Stimulated activated CD8-positive, alpha-beta memory T cell treated with anti-CD3 and anti-CD28 coated beads, Interleukin-12 subunit alpha, Interleukin-12 subunit beta, amount 100 ng/mL, for 24 hours (primary cell): ENCODE measurements around the gene CALCOCO1.
"Not testable (repeated sequence)": the region's sequence is repeated elsewhere in the genome, so short reads cannot be mapped to it uniquely, and the experiment has no call there.

ENCODE experiments used
- DNase-seq: peaks from one replicate; pipeline ENCODE4 v3.0.0-alpha.2; 2020; ENCODE audit errors: extremely low read depth

CALCOCO1 gene

GRCh38 chr12:53727310-53728041 is at the start of gene CALCOCO1:
Gene CALCOCO1 (minus strand): TSS chr12:53727452. CDS start chr12:53725242, 2,210 bp downstream.
- DNase-seq: peak; percentile 96

- DNase-seq: no peak
Measured at GRCh38 chr12:53776872-53777271, 49.6 kb upstream of the CALCOCO1 start.

GRCh38 chr12:53775478-53776145 is 48.4 kb upstream of the CALCOCO1 start:
- DNase-seq: no peak

GRCh38 chr12:53770281-53770680 is 43.0 kb upstream of the CALCOCO1 start:
- no peak for DNase-seq

- DNase-seq: no peak
Measured at GRCh38 chr12:53768976-53769375, 41.7 kb upstream of the CALCOCO1 start.

- DNase-seq: no peak
Measured at GRCh38 chr12:53766881-53767280, 39.6 kb upstream of the CALCOCO1 start.

GRCh38 chr12:53765891-53766290 is 38.6 kb upstream of the CALCOCO1 start:
- DNase-seq: no peak

- no peak for DNase-seq
Measured at GRCh38 chr12:53764615-53765014, 37.4 kb upstream of the CALCOCO1 start.

GRCh38 chr12:53762793-53763192 is 35.5 kb upstream of the CALCOCO1 start:
- DNase-seq: not testable (repeated sequence)

GRCh38 chr12:53761306-53761705 is 34.1 kb upstream of the CALCOCO1 start:
- DNase-seq: no peak

GRCh38 chr12:53759261-53759660 is 32.0 kb upstream of the CALCOCO1 start:
- no peak for DNase-seq

- no peak for DNase-seq
Measured at GRCh38 chr12:53758730-53759103, 31.5 kb upstream of the CALCOCO1 start.

GRCh38 chr12:53758081-53758729 is 31.0 kb upstream of the CALCOCO1 start:
- DNase-seq: no peak

GRCh38 chr12:53757101-53757770 is 30.0 kb upstream of the CALCOCO1 start:
- DNase-seq: peak; percentile 48

- DNase-seq: no peak
Measured at GRCh38 chr12:53756300-53757100, 29.2 kb upstream of the CALCOCO1 start.

GRCh38 chr12:53755893-53756292 is 28.6 kb upstream of the CALCOCO1 start:
- no peak for DNase-seq

GRCh38 chr12:53755451-53755891 is 28.2 kb upstream of the CALCOCO1 start:
- DNase-seq: no peak

- no peak for DNase-seq
Measured at GRCh38 chr12:53754633-53755264, 27.5 kb upstream of the CALCOCO1 start.

- DNase-seq: no peak
Measured at GRCh38 chr12:53754188-53754585, 26.9 kb upstream of the CALCOCO1 start.

GRCh38 chr12:53752621-53753020 is 25.4 kb upstream of the CALCOCO1 start:
- no peak for DNase-seq

GRCh38 chr12:53752192-53752601 is 24.9 kb upstream of the CALCOCO1 start:
- DNase-seq: no peak
